ENCODE measurements around the gene SMG7.
"Not testable (repeated sequence)": the region's sequence is repeated elsewhere in the genome, so short reads cannot be mapped to it uniquely, and the experiment has no call there.

SMG7 gene, protein sequence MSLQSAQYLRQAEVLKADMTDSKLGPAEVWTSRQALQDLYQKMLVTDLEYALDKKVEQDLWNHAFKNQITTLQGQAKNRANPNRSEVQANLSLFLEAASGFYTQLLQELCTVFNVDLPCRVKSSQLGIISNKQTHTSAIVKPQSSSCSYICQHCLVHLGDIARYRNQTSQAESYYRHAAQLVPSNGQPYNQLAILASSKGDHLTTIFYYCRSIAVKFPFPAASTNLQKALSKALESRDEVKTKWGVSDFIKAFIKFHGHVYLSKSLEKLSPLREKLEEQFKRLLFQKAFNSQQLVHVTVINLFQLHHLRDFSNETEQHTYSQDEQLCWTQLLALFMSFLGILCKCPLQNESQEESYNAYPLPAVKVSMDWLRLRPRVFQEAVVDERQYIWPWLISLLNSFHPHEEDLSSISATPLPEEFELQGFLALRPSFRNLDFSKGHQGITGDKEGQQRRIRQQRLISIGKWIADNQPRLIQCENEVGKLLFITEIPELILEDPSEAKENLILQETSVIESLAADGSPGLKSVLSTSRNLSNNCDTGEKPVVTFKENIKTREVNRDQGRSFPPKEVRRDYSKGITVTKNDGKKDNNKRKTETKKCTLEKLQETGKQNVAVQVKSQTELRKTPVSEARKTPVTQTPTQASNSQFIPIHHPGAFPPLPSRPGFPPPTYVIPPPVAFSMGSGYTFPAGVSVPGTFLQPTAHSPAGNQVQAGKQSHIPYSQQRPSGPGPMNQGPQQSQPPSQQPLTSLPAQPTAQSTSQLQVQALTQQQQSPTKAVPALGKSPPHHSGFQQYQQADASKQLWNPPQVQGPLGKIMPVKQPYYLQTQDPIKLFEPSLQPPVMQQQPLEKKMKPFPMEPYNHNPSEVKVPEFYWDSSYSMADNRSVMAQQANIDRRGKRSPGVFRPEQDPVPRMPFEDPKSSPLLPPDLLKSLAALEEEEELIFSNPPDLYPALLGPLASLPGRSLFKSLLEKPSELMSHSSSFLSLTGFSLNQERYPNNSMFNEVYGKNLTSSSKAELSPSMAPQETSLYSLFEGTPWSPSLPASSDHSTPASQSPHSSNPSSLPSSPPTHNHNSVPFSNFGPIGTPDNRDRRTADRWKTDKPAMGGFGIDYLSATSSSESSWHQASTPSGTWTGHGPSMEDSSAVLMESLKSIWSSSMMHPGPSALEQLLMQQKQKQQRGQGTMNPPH
- total RNA-seq = 14.1 to 121 (median 30.0) reads per million in 18 experiments

DNA sequence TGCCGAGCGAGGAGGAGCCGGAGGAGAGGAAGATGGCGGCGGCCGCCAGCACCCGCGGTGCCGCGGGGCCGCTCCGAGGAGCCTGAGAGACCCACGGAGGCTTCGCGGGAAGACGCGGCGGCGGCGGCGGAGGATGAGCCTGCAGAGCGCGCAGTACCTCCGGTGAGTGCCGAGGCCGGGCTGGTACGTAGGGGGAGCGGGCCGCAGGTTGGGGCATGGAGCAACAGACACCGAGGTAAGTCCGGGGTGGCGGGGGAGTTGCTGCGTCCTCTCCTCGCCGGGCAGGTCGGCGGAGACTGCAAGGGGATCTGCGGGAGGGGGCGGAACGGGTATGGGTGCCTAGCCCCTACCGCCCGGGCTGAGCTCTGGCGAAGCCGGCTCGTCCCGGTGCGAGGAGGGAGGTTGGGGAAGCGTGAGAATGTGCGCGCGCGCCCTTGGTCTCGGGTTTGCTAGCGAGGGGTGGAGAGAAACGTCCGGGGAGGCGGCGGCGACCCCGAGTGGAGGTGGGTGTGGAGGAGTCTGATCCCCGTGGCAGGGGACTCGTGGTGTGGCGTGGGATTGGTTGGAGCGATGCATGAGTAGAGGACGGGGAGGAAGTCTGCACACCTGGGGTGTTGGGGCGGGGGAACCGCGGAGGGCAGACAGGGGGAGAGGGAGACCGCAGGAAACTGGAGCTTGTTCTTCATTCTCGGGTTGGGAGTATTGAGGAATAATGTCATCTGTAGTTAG lies at the start of gene SMG7:
TSS of gene SMG7 (plus strand) at position 12 of the 729 bp plus-strand sequence. CDS start at position 134, 122 bp downstream.
- peak in 1 of 2 donors; percentile 70 for DNase-seq

GRCh38 chr1:183423541-183423940 lies 48.8 kb upstream of the SMG7 start:
- DNase-seq = no peak

- no peak for DNase-seq
Measured at GRCh38 chr1:183424691-183425090, 47.6 kb upstream of the SMG7 start.

GRCh38 chr1:183427591-183427990 lies 44.7 kb upstream of the SMG7 start:
- not testable (repeated sequence) for DNase-seq

GRCh38 chr1:183431840-183432547 lies 40.3 kb upstream of the SMG7 start:
- DNase-seq = no peak

- DNase-seq = no peak
Measured at GRCh38 chr1:183432548-183432875, 39.8 kb upstream of the SMG7 start.

- no peak for DNase-seq
Measured at GRCh38 chr1:183433703-183434102, 38.6 kb upstream of the SMG7 start.

DNA sequence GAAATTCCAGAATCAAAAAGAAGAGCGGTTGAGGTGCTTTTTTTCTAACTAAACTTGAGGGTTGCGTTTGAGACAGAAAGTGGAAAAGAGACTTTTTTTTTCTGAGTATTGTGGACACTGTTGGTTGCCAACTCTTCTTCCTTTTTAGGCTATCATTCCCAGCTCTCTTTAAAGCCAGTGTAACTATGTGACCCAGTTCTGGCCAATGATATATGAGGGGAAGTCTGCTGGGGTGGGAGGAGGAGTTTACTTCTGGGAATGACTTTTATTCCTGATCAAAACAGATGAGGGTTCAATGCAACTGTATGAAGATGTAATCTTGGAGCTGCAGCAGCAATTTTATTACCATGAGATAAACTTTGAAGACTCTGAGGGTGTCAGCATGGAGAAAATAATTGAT lies 36.8 kb upstream of the SMG7 start:
- DNase-seq = no peak

DNA sequence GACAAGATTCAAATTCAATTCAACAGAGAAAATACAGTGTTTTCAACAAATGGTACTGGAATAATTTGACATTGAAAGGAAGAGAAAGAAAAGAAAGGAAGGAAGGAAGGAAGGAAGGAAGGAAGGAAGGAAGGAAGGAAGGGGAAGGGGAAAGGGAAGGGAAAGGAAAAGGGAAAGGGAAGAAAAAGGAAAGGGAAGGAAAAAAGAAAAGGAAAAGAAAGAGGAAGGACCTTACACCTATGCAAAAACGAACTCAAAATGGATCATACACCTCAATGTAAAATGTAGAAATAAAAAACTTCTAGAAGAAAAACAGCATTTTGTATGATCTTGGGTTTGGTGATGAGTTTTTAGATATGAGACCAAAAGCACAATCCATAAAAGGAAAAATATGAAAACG lies 34.2 kb upstream of the SMG7 start:
- DNase-seq = no peak

DNA sequence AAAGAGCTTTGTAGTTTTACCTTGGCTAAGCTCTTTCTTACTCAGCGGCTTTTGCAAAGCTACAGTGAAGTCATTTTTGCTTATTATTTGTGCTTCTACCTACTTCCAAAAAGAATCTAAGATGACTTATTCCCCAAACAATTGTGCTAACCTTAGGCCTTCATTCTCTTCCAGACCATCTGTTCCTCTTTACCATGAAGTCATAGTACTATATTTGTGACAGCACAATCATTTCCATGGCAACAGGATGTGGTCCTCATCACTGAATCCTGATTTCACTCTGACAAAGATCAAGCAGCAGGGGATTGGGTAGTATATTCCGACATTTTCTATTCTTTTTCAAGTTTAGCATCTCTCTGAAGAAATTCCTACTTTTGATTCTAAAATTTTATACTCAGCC lies 29.3 kb upstream of the SMG7 start:
- no peak for DNase-seq

- DNase-seq = no peak
Measured at GRCh38 chr1:183443466-183443865, 28.8 kb upstream of the SMG7 start.

DNA sequence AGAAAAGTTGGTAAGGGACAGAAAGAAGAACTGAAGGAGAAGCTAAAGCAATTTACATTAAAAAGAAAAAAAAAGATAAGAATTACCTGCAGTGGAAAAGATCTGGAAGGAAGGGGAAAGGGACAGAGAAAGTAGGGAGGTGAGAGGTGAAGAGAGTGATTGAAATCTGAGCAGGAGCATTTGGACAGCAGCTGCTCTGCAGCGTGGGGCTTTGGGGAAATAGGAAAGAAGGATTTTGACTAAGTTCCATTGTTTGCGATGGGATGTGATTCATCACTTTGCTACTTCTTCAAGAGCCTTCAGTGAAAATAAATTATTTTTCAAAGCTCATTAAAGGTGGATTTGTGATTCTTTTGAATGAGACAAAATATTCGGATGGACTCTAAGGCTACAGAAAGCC lies 28.1 kb upstream of the SMG7 start:
- no peak for DNase-seq

DNA sequence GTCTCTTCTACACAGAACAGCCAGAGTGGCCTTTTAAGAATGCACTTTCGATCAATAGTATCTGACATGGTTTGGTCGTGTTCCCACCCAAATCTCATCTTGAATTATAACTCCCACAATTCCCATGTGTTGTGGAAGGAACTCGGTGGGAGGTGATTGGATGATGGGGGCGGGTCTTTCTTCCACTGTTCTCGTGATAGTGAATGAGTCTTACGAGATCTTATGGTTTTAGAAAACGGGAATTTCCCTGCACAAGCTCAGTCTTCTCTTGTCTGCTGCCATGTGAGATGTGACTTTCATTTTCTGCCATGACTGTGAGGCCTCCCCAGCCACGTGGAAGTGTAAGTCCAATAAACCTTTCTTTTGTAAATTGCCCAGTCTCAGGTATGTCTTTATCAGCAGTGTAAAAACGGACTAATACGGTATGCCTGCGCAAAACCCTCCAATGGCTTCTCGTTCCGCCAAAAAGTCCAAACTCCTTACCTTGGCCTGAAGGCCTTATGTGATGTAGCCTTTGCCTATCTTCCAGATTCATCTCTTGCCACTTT lies 23.0 kb upstream of the SMG7 start:
- DNase-seq = no peak

DNA sequence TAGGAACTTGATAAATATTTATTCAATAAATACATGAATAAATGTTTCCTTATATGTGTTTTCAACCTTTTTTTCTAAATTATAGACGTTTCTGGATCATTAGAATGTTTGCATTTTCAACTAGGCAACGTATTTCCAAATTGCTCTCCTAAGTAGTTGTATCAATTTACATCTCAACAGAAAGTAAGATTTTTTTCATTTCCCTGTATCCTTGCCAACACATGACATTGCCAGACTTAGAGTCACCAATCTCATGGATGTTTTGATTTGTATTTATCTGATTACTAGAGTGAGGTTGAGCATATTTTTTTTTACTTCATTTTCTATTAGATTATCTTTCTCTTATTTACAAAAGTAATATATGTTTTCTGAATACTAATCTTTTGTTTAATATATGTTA lies 22.2 kb upstream of the SMG7 start:
- DNase-seq = no peak

GRCh38 chr1:183454377-183454776 lies 17.9 kb upstream of the SMG7 start:
- DNase-seq = no peak

DNA sequence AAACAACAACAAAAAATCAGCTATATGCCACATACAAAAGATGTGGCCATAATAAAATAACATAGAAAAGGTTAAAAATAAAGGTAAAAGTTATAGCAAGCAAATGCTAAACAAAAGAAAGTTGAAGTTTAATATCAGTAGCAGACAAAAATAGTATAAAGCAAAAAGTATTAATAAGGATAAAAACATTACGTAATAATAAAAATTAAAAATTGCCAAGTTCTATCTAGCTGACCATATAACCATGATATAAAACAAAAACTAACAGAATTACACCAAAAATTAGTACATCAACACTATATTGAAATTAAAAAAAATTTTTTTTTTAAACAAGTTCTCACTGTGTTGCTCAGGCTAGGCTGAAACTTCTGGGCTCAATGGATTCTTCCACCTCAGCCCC lies 15.5 kb upstream of the SMG7 start:
- DNase-seq = no peak

DNA sequence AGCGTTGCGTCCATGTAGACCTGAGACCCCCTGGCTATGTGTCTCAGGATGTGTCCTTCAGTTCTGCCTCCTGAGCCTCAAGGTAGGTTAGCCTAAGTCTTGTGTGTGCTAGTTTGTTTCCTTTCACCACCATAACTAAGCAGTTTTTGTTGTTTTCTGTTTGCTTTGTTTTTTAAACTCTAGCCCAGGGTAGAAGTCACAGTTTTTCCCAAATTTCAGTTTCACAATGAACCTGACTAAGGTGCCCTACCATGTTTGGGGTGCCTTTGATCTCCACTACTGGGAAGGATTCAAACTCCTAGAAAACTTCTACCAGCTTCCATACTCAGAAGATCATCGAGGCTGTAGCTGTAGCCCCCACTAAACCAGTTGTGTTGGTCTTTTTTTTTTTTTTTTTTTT lies 14.8 kb upstream of the SMG7 start:
- DNase-seq = no peak

DNA sequence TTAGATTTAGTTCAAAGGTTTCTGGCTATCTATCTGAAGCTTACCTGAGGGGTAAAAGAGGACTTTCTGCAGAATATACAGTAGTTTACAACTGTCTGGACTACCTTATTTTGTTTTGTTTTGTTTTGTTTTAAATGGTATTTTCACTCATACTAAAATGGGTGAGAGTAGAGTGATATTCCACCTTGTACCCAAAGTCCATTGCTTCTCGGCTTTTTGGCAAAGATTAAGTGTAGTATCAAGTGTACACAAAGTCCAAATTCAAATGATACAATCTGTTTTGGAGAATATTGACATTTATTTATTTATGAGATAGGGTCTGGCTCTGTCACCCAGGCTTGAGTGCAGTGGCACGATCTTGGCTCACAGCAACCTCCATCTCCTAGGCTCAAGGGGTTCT lies 11.7 kb upstream of the SMG7 start:
- no peak for DNase-seq

- DNase-seq = peak; percentile 82 to 89
Measured at GRCh38 chr1:183461350-183461749, 10.9 kb upstream of the SMG7 start.

DNA sequence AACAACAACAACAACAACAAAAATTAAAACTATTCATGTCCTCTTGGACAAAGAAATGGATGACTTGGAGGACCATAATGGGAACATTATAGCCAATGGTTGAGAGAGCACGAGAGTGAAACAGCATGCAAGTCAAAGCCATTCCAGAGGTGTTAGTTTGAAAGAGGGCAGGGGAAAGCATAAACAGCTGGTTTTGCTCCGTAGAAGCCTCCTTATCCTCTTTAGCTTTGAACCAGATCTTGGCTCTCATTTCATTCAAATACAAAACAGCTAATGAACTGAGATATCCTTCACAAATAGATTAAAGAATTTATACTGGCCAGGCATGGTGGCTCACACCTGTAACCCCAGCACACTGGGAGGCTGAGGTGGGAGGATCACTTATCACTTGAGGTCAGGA lies 8.7 kb upstream of the SMG7 start:
- no peak for DNase-seq

DNA sequence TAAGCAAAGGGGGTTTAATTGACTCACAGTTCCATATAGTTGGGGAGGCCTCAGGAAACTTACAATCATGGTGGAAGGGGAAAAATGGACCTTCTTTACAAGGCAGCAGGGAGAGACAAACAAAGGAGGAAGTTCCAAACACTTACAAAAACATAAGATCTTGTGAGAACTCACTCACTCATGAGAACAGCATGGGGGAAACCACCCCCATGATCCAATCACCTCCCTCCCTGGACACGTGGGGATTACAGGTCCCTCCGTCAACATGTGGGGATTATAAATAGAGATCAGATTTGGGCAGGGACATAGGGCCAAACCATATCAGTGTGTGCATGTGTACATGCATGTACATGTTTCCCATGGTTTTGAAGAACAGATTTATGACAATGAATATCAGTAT lies 5.5 kb upstream of the SMG7 start:
- peak; percentile 70 to 72 for DNase-seq

- DNase-seq = no peak
Measured at GRCh38 chr1:183467687-183468086, 4.6 kb upstream of the SMG7 start.

Measured in inflammatory macrophage (primary cell).